ENCODE data around the gene PPP1R8. TPM values are rescaled to one million over a fixed set of nuclear protein-coding genes. Genes with fewer than 3 reads are reported as not detected.

Gene PPP1R8
- total and polyA plus RNA-seq, 2 donors (not counting 1 experiment from before 2014, with no cell fraction given), result 42.2 to 48.9 TPM

DNA sequence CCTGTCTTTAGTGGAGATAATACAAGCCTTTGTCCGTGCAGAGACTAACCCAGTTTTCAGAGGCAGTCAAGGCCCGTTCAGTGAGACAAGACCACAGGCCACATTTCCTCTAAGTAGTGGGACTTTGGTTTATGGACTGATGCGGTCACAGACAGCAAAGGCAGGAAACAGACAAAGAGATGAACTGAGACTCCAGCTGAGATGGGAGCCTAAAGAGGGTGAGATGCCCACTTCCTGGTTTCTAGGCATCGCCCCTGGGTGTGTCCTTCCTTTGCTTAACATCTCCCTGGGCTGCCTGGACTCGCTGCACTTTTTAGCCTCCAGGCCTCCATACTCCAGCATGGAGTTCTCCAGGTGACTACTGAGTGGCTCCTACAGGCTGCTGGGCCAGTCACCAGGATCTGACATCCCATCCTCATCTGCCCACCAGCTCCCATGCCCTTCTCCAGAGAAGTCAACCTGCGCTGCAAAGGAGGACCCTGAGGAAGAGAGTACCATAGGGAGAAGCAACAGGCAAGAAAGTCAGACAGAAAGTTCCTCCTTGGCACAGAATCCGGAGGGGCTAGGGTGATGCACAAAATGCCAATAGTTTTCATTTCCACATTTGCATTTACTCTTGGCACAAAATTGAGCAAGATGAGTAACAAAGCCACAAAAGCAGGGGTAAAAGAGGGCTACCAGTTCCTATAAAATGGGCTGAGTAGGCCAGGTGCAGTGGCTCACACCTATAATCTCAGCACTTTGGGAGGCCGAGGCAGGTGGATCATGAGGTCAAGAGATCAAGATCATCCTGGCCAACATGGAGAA lies 56.8 kb downstream of the PPP1R8 start:
- H3K27ac ChIP-seq (ENCODE audit: insufficient read depth, low read length), result no peak overlapping the region

DNA sequence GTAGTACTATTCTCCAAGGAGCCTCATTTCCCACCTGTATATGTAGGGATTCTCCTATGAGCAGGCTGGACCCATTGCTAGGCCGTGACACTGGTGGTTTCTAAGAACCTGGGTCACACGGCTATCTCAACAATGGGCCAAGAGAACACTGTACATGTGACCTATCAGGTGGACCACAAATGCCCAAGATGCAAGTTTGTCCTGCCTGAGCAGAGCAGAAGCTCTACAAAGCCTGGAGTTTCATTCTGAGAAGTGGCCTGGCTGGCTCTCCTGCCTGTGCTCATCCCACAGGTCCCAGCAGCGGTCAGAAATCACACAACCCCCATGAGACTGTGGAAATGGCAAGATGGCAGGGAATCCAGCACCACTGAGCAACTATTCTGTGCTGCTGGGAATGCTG lies 58.9 kb downstream of the PPP1R8 start:
- no peak overlapping the region for H3K4me3 ChIP-seq (replicated peaks in 1 of 4; ENCODE audit: control extremely low read depth in 1 of 4, insufficient read depth in 1 of 4, low read depth in 3 of 4, low read length in 4 of 4)
- no peaks in the 10 kb centered on the region for H3K4me1 ChIP-seq (ENCODE audit: control insufficient read depth, extremely low read depth, insufficient read depth, low read length)
- no peak overlapping the region for H3K27ac ChIP-seq (ENCODE audit: insufficient read depth, low read length)
- DNase-seq (ENCODE audit: low read depth in 2 of 2), result no peak
- no peak for TF ChIP-seq EZH2 (IDR thresholded peaks at IDR 0.05; ENCODE audit: low read length, missing control alignments)
- TF ChIP-seq, protein P1, sequence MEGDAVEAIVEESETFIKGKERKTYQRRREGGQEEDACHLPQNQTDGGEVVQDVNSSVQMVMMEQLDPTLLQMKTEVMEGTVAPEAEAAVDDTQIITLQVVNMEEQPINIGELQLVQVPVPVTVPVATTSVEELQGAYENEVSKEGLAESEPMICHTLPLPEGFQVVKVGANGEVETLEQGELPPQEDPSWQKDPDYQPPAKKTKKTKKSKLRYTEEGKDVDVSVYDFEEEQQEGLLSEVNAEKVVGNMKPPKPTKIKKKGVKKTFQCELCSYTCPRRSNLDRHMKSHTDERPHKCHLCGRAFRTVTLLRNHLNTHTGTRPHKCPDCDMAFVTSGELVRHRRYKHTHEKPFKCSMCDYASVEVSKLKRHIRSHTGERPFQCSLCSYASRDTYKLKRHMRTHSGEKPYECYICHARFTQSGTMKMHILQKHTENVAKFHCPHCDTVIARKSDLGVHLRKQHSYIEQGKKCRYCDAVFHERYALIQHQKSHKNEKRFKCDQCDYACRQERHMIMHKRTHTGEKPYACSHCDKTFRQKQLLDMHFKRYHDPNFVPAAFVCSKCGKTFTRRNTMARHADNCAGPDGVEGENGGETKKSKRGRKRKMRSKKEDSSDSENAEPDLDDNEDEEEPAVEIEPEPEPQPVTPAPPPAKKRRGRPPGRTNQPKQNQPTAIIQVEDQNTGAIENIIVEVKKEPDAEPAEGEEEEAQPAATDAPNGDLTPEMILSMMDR (conservative IDR thresholded peaks at IDR 0.05 in 1 of 2, IDR thresholded peaks at IDR 0.05 in 1 of 2; ENCODE audit: low read depth in 1 of 2, low read length in 2 of 2), result no peak
- no peak overlapping the region for H3K4me2 ChIP-seq (ENCODE audit: extremely low read depth, insufficient read depth, low read length)
- H3K9ac ChIP-seq (ENCODE audit: insufficient read depth, low read length), result no peak overlapping the region
- H3K79me2 ChIP-seq (ENCODE audit: control insufficient read depth, insufficient read depth, low read length), result no peaks in the 10 kb centered on the region
- H4K20me1 ChIP-seq (ENCODE audit: control insufficient read depth, extremely low read depth, insufficient read depth, low read length), result no peaks in the 10 kb centered on the region
- peaks cover 2% of the 10 kb centered on the region for H3K36me3 ChIP-seq (ENCODE audit: control insufficient read depth, insufficient read depth, low read length)
- H2AFZ ChIP-seq (ENCODE audit: low read length), result no peak overlapping the region
- no peaks in the 10 kb centered on the region for H3K27me3 ChIP-seq (ENCODE audit: control insufficient read depth, insufficient read depth, low read length)
- H3K9me3 ChIP-seq (ENCODE audit: control insufficient read depth, insufficient read depth, low read depth, low read length), result no peaks in the 10 kb centered on the region

More for the DNA sequence above, 56.8 kb downstream of the PPP1R8 start:
- Histone ChIP-seq H3K4me2 (ENCODE audit: extremely low read depth, insufficient read depth, low read length) (no peak overlapping the region), H3K36me3 (ENCODE audit: control insufficient read depth, insufficient read depth, low read length) (no peaks in the 10 kb centered on the region), H3K27me3 (ENCODE audit: control insufficient read depth, insufficient read depth, low read length) (no peaks in the 10 kb centered on the region), H3K9me3 (ENCODE audit: control insufficient read depth, insufficient read depth, low read depth, low read length) (no peaks in the 10 kb centered on the region), H2AFZ (ENCODE audit: low read length) (no peak overlapping the region), H3K9ac (ENCODE audit: insufficient read depth, low read length) (no peak overlapping the region), H3K4me3 (replicated peaks in 1 of 4; ENCODE audit: control extremely low read depth in 1 of 4, insufficient read depth in 1 of 4, low read depth in 3 of 4, low read length in 4 of 4) (no peak overlapping the region), H3K79me2 (ENCODE audit: control insufficient read depth, insufficient read depth, low read length) (no peaks in the 10 kb centered on the region), H4K20me1 (ENCODE audit: control insufficient read depth, extremely low read depth, insufficient read depth, low read length) (no peaks in the 10 kb centered on the region), H3K4me1 (ENCODE audit: control insufficient read depth, extremely low read depth, insufficient read depth, low read length) (no peaks in the 10 kb centered on the region)
- no peak for DNase-seq (ENCODE audit: low read depth in 2 of 2)
- TF ChIP-seq, protein P1 (conservative IDR thresholded peaks at IDR 0.05 in 1 of 2, IDR thresholded peaks at IDR 0.05 in 1 of 2; ENCODE audit: low read depth in 1 of 2, low read length in 2 of 2), result no peak
- TF ChIP-seq EZH2 (IDR thresholded peaks at IDR 0.05; ENCODE audit: low read length, missing control alignments), result no peak

DNA sequence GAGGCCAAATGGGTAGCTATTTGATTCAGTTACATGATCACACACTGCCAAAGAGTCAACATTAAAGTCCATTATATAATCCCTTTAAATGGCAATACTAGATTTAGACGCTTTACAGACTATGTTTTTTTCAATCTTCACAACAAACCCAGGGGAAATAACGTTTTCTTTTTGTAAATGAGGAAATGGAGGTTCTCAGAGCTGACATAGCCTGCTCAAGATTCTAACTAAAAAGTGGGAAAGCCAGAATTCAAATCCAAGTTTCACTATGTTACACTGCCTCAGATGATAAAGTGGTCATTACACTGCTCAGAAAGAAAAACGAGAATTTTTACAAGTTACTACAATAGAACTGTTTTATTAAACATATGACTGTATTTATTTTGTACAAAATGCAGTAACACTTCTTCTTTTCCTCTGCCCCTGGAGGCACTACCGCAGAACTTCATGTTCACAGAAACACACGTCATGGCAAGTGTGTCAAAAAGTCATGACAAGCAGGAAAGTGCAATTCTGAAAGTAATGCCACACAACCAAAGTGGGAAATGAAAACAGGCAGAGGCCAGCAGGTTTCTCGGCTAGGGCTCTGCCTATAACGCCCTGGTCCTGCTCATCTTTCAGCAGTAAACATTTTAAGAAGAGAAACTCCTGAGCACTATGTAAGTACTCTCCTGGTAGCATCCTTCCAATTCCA lies 60.8 kb downstream of the PPP1R8 start:
- Histone ChIP-seq H2AFZ (ENCODE audit: low read length) (no peak overlapping the region), H3K9me3 (ENCODE audit: control insufficient read depth, insufficient read depth, low read depth, low read length) (no peaks in the 10 kb centered on the region), H3K4me1 (ENCODE audit: control insufficient read depth, extremely low read depth, insufficient read depth, low read length) (no peaks in the 10 kb centered on the region), H4K20me1 (ENCODE audit: control insufficient read depth, extremely low read depth, insufficient read depth, low read length) (no peaks in the 10 kb centered on the region), H3K9ac (ENCODE audit: insufficient read depth, low read length) (no peak overlapping the region), H3K4me2 (ENCODE audit: extremely low read depth, insufficient read depth, low read length) (no peak overlapping the region), H3K36me3 (ENCODE audit: control insufficient read depth, insufficient read depth, low read length) (peaks cover 5% of the 10 kb centered on the region), H3K79me2 (ENCODE audit: control insufficient read depth, insufficient read depth, low read length) (no peaks in the 10 kb centered on the region), H3K27ac (ENCODE audit: insufficient read depth, low read length) (no peak overlapping the region), H3K4me3 (replicated peaks in 1 of 4; ENCODE audit: control extremely low read depth in 1 of 4, insufficient read depth in 1 of 4, low read depth in 3 of 4, low read length in 4 of 4) (no peak overlapping the region), H3K27me3 (ENCODE audit: control insufficient read depth, insufficient read depth, low read length) (no peaks in the 10 kb centered on the region)
- TF ChIP-seq, protein P1 (conservative IDR thresholded peaks at IDR 0.05 in 1 of 2, IDR thresholded peaks at IDR 0.05 in 1 of 2; ENCODE audit: low read depth in 1 of 2, low read length in 2 of 2), result no peak
- TF ChIP-seq EZH2 (IDR thresholded peaks at IDR 0.05; ENCODE audit: low read length, missing control alignments), result no peak
- DNase-seq (ENCODE audit: low read depth in 2 of 2), result no peak
